HepG2 (cell line): ENCODE data around the gene CXCL10.

ENCODE experiments used
- ARNT2 ChIP-seq: sonication (generic); formaldehyde crosslinking; IDR thresholded peaks from 2 replicates; pipeline ENCODE4 v1.8.0; 2022; ENCODE audit warnings: mild to moderate bottlenecking, low read depth, missing genetic modification reagents, moderate library complexity
- EZH2 ChIP-seq: conservative IDR thresholded peaks from 2 replicates; pipeline ENCODE4 v1.6.1; 2012; ENCODE audit warnings: mild to moderate bottlenecking, low read depth, low read length, moderate library complexity
- HDAC2 ChIP-seq: sonication (generic); formaldehyde crosslinking; IDR thresholded peaks from 2 replicates; pipeline ENCODE4 v1.4.0; 2020; ENCODE audit warnings: missing genetic modification reagents
- KDM3A ChIP-seq: IDR thresholded peaks from 2 replicates; pipeline ENCODE4 v1.6.1; 2018; ENCODE audit warnings: low read depth, missing compliant biosample characterization
- POLR2A ChIP-seq, 2 experiments: IDR thresholded peaks; 2 replicates each; pipeline ENCODE4 v1.6.1; 2011; ENCODE audit warnings: low read depth in 2 of 2, low read length in 2 of 2, mild to moderate bottlenecking in 1 of 2, moderate library complexity in 1 of 2; ENCODE audit not compliant: insufficient read depth in 1 of 2
- YY1 ChIP-seq: IDR thresholded peaks from 2 replicates; pipeline ENCODE4 v1.6.1; 2011; ENCODE audit warnings: low read length, low read depth, moderate library complexity, mild to moderate bottlenecking; ENCODE audit not compliant: insufficient read depth, insufficient replicate concordance
- TF ChIP-seq, protein P1 (sequence below): IDR thresholded peaks from 2 replicates; pipeline ENCODE4 v1.6.1; 2012; ENCODE audit warnings: inconsistent platforms
- TF ChIP-seq, protein P2 (sequence below): IDR thresholded peaks from 2 replicates; pipeline ENCODE4 v1.6.1; 2012; ENCODE audit warnings: low read depth, low read length, improper control_type of control experiment
- TF ChIP-seq, protein P3 (sequence below), 2 experiments: IDR thresholded peaks; 2 replicates each; pipeline ENCODE4 v1.6.1; 2011 to 2012; ENCODE audit warnings: low read length in 2 of 2, borderline replicate concordance in 1 of 2, low read depth in 1 of 2, mild to moderate bottlenecking in 1 of 2, moderate library complexity in 1 of 2
- TF ChIP-seq, protein P4 (sequence below): sonication (generic); IDR thresholded peaks from 2 replicates; pipeline ENCODE4 v1.6.1; 2016; ENCODE audit warnings: low read depth, borderline replicate concordance

DNA sequence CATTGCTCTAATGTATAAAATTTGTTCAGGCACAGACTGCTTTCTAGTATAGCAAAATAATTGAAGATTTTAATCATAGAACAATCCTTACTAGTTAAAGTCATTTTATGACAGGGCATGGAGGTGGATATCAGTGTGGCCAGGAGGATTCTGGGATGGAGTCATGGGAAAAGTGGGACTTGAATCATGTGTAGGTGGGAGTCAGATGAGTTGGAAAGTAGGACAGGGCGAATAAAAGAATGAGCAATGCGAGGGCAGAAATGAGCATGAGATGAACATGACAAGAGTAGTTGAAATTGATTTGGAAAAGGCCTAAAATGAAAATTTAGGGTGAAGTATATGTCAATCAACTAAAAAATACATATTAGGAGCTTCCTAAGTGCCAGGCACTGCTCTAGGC is 25.4 kb downstream of the CXCL10 start:
- TF ChIP-seq HDAC2 (CRISPR knock-in tag) (no peak), EZH2 (no peak), POLR2A (IDR thresholded peaks at IDR 0.05; ENCODE audit: insufficient read depth in 1 of 2, low read depth in 2 of 2, low read length in 2 of 2) (no peak), ARNT2 (no peak), YY1 (no peak), KDM3A (CRISPR knock-in tag) (no peak)
- TF ChIP-seq, protein P1, sequence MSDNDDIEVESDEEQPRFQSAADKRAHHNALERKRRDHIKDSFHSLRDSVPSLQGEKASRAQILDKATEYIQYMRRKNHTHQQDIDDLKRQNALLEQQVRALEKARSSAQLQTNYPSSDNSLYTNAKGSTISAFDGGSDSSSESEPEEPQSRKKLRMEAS: no peak
- TF ChIP-seq, protein P2, sequence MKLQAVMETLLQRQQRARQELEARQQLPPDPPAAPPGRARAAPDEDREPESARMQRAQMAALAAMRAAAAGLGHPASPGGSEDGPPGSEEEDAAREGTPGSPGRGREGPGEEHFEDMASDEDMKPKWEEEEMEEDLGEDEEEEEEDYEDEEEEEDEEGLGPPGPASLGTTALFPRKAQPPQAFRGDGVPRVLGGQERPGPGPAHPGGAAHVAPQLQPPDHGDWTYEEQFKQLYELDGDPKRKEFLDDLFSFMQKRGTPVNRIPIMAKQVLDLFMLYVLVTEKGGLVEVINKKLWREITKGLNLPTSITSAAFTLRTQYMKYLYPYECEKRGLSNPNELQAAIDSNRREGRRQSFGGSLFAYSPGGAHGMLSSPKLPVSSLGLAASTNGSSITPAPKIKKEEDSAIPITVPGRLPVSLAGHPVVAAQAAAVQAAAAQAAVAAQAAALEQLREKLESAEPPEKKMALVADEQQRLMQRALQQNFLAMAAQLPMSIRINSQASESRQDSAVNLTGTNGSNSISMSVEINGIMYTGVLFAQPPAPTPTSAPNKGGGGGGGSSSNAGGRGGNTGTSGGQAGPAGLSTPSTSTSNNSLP: no peak
- TF ChIP-seq, protein P3, sequence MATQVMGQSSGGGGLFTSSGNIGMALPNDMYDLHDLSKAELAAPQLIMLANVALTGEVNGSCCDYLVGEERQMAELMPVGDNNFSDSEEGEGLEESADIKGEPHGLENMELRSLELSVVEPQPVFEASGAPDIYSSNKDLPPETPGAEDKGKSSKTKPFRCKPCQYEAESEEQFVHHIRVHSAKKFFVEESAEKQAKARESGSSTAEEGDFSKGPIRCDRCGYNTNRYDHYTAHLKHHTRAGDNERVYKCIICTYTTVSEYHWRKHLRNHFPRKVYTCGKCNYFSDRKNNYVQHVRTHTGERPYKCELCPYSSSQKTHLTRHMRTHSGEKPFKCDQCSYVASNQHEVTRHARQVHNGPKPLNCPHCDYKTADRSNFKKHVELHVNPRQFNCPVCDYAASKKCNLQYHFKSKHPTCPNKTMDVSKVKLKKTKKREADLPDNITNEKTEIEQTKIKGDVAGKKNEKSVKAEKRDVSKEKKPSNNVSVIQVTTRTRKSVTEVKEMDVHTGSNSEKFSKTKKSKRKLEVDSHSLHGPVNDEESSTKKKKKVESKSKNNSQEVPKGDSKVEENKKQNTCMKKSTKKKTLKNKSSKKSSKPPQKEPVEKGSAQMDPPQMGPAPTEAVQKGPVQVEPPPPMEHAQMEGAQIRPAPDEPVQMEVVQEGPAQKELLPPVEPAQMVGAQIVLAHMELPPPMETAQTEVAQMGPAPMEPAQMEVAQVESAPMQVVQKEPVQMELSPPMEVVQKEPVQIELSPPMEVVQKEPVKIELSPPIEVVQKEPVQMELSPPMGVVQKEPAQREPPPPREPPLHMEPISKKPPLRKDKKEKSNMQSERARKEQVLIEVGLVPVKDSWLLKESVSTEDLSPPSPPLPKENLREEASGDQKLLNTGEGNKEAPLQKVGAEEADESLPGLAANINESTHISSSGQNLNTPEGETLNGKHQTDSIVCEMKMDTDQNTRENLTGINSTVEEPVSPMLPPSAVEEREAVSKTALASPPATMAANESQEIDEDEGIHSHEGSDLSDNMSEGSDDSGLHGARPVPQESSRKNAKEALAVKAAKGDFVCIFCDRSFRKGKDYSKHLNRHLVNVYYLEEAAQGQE (IDR thresholded peaks at IDR 0.05; ENCODE audit: borderline replicate concordance in 1 of 2, low read depth in 1 of 2, low read length in 2 of 2): no peak
- TF ChIP-seq, protein P4, sequence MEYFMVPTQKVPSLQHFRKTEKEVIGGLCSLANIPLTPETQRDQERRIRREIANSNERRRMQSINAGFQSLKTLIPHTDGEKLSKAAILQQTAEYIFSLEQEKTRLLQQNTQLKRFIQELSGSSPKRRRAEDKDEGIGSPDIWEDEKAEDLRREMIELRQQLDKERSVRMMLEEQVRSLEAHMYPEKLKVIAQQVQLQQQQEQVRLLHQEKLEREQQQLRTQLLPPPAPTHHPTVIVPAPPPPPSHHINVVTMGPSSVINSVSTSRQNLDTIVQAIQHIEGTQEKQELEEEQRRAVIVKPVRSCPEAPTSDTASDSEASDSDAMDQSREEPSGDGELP: no peak
